OCI-LY7 (cell line): ENCODE data around the gene SPATA31A3.
"Not testable (repeated sequence)": the region's sequence is repeated elsewhere in the genome, so short reads cannot be mapped to it uniquely, and the experiment has no call there.

ENCODE experiments used
- EZH2phosphoT487 ChIP-seq: fragments of 200-600 bp; sonication (generic); IDR thresholded peaks from 2 replicates; pipeline ENCODE4 v1.6.1; 2018; ENCODE audit warnings: low read depth, borderline replicate concordance, mild to moderate bottlenecking, mixed run types, antibody characterized with exemption, low read length, moderate library complexity, mixed read lengths
- TF ChIP-seq, protein P1 (sequence below): fragments of 200-600 bp; sonication (generic); conservative IDR thresholded peaks from 2 replicates; pipeline ENCODE4 v1.5.1; 2014; ENCODE audit warnings: mild to moderate bottlenecking, antibody characterized with exemption, low read length, moderate library complexity, mixed read lengths

DNA sequence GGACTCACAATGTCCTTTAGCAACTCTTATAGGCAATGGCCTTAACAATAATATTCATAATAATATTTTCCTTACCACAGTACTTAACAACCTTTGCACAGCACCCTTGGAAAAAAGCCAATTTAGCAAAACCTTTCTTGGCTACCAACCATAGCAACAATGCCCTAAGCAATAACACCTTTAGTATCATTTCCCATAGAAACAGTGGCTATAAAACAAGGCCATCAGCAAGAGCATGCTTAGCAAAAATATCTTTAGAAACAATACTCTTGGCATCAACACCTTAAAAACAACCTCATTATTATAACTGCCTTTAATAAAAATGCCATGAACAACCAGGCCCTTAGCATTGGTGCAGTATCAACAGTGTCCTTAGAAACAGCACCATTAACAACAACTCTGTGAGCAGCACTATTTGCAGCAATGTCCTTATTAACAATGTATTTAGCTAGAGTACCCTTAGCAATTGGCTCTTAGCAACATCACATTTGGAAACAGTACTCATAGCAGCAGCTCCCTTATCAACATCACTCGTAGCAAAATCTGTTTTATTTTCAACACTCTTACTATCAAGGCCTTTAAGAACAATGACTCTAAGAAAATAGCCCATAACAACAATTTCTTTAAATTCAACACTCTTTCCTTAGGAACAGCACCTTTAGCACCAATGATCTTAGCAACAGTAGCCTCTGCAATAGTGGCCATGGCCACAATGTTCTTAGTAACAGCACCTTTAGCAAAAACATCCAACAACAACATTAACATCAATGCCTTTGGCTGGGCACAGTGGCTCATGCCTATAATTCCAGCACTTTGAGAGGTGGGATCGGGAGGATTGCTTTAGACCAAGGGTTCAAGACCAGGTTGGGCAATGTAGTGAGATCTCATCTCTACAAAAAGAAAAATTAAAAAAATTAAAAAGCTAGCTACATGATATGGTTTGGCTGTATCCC lies 52.2 kb downstream of the SPATA31A3 start:
- TF ChIP-seq, protein P1, sequence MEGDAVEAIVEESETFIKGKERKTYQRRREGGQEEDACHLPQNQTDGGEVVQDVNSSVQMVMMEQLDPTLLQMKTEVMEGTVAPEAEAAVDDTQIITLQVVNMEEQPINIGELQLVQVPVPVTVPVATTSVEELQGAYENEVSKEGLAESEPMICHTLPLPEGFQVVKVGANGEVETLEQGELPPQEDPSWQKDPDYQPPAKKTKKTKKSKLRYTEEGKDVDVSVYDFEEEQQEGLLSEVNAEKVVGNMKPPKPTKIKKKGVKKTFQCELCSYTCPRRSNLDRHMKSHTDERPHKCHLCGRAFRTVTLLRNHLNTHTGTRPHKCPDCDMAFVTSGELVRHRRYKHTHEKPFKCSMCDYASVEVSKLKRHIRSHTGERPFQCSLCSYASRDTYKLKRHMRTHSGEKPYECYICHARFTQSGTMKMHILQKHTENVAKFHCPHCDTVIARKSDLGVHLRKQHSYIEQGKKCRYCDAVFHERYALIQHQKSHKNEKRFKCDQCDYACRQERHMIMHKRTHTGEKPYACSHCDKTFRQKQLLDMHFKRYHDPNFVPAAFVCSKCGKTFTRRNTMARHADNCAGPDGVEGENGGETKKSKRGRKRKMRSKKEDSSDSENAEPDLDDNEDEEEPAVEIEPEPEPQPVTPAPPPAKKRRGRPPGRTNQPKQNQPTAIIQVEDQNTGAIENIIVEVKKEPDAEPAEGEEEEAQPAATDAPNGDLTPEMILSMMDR, result not testable (repeated sequence)
- not testable (repeated sequence) for TF ChIP-seq EZH2phosphoT487
